ENCODE data around the gene ENTHD1.

GRCh38 chr22:39722501-39722900, 171.1 kb downstream of the ENTHD1 start:
- TF ChIP-seq CTCF (IDR thresholded peaks at IDR 0.05; ENCODE audit: low read length) (no peak), EZH2 (IDR thresholded peaks at IDR 0.05; ENCODE audit: borderline replicate concordance, low read length) (no peak)
